Tibial nerve (tissue), 4 donors: ENCODE data around the gene KCNQ1. TPM values are rescaled to one million over a fixed set of nuclear protein-coding genes. Genes with fewer than 3 reads are reported as not detected.

Source experiments
- DNase-seq, 2 donors: peaks; one replicate each; pipeline ENCODE4 v3.0.0-alpha.2; 2019; ENCODE audit warnings: low spot score in 2 of 2
- H3K27ac ChIP-seq, 4 donors: fragments of 200-600 bp; sonication (generic) in 3 of 4; one replicate each; pipeline ENCODE4 v1.5.1; 2017 to 2019; ENCODE audit warnings: mild to moderate bottlenecking in 1 of 4
- H3K27me3 ChIP-seq, 2 donors: fragments of 200-600 bp; sonication (generic) in 1 of 2; one replicate each; pipeline versions ENCODE4 v1.5.1 to v1.6.0; 2017 to 2019
- H3K36me3 ChIP-seq, 3 donors: fragments of 200-600 bp; sonication (generic); one replicate each; pipeline ENCODE4 v1.5.1; 2018 to 2019
- H3K4me1 ChIP-seq, 4 donors: fragments of 200-600 bp; sonication (generic) in 3 of 4; one replicate each; pipeline ENCODE4 v1.5.1; 2017 to 2019
- H3K4me3 ChIP-seq, 4 donors: fragments of 200-600 bp; sonication (generic) in 3 of 4; one replicate each; pipeline ENCODE4 v1.5.1; 2017 to 2019; ENCODE audit warnings: mild to moderate bottlenecking in 1 of 4, moderate library complexity in 1 of 4
- H3K9me3 ChIP-seq, 4 donors: fragments of 200-600 bp; sonication (generic) in 3 of 4; one replicate each; pipeline ENCODE4 v1.5.1; 2017 to 2019
- CTCF ChIP-seq, 5 experiments: fragments of 200-600 bp in 3 of 5; fragments of 450-650 bp in 2 of 5; sonication (generic) in 3 of 5; IDR thresholded peaks; one replicate each; pipeline ENCODE4 v1.5.1; 2016 to 2019; ENCODE audit warnings: antibody characterized with exemption in 5 of 5, mild to moderate bottlenecking in 3 of 5, moderate library complexity in 2 of 5
- EP300 ChIP-seq, 2 donors: sonication (generic); formaldehyde crosslinking; IDR thresholded peaks; one replicate each; pipeline ENCODE4 v1.6.1; 2017; ENCODE audit warnings: antibody characterized with exemption in 2 of 2, mild to moderate bottlenecking in 1 of 2
- POLR2A ChIP-seq, 2 donors: fragments of 450-650 bp; IDR thresholded peaks; one replicate each; pipeline ENCODE4 v1.6.1; 2017; ENCODE audit warnings: antibody characterized with exemption in 2 of 2, mild to moderate bottlenecking in 2 of 2, moderate library complexity in 2 of 2
- WGBS, 2 donors: methylation state at CpG; one replicate each; pipeline ENCODE4 v1.1.5; 2018; 5-methylcytosine and 5-hydroxymethylcytosine counted together
- total RNA-seq, 4 donors: library from RNA; depleted of rRNA; stranded (reverse); fragments of >200 nt; gene quantifications; one replicate each; pipeline ENCODE4 v1.1.0, GENCODE V29; 2016

KCNQ1 gene
- total RNA-seq, 4 donors from 2014 or later: 3.5 to 11.4 (median 7.5) TPM

- Histone ChIP-seq H3K9me3 (peaks cover 0 to 5% (median 0%) of the 10 kb centered on the region in 4 donors), H3K27ac (no peak overlapping the region), H3K36me3 (no peaks in the 10 kb centered on the region), H3K4me1 (peaks cover 0 to 25% (median 5%) of the 10 kb centered on the region in 4 donors), H3K4me3 (no peak overlapping the region), H3K27me3 (no peaks in the 10 kb centered on the region)
- TF ChIP-seq EP300 (IDR thresholded peaks at IDR 0.05) (no peak), POLR2A (IDR thresholded peaks at IDR 0.05) (no peak), CTCF (IDR thresholded peaks at IDR 0.05) (no peak)
- DNase-seq: no peak
- WGBS, 2 donors: 100% methylated on average over 1 of the region's 1 CpG; no CpG with 5 or more reads in 1 of the 2 donors
Measured at GRCh38 chr11:2706321-2706720, 261.5 kb downstream of the KCNQ1 start.

GRCh38 chr11:2707736-2708135, 262.9 kb downstream of the KCNQ1 start:
- WGBS, 2 donors: 86 to 92% methylated on average over 4 to 7 of the region's 7 CpGs
- H3K4me1 ChIP-seq: peaks cover 0 to 21% (median 5%) of the 10 kb centered on the region in 4 donors
- no peak overlapping the region for H3K4me3 ChIP-seq
- H3K27me3 ChIP-seq: no peaks in the 10 kb centered on the region
- H3K36me3 ChIP-seq: no peaks in the 10 kb centered on the region
- TF ChIP-seq CTCF (IDR thresholded peaks at IDR 0.05) (no peak), EP300 (IDR thresholded peaks at IDR 0.05) (no peak), POLR2A (IDR thresholded peaks at IDR 0.05) (no peak)
- peaks cover 0 to 5% (median 0%) of the 10 kb centered on the region in 4 donors for H3K9me3 ChIP-seq
- H3K27ac ChIP-seq: peak overlapping the region in 1 of 4 donors; percentile 77
- no peak for DNase-seq

GRCh38 chr11:2708151-2708581, 263.4 kb downstream of the KCNQ1 start:
- H3K9me3 ChIP-seq: peaks cover 0 to 5% (median 0%) of the 10 kb centered on the region in 4 donors
- TF ChIP-seq POLR2A (IDR thresholded peaks at IDR 0.05): no peak
- TF ChIP-seq CTCF (IDR thresholded peaks at IDR 0.05): peak in 1 of 5 experiments; percentile 8
- WGBS, 2 donors: 38 to 50% methylated on average over 11 of the region's 11 CpGs
- DNase-seq: peak; percentile 57 to 63
- no peaks in the 10 kb centered on the region for H3K27me3 ChIP-seq
- peak overlapping the region in 3 of 4 donors; percentile 38 to 77 (median 50) for H3K27ac ChIP-seq
- H3K4me1 ChIP-seq: peaks cover 0 to 22% (median 5%) of the 10 kb centered on the region in 4 donors
- H3K36me3 ChIP-seq: no peaks in the 10 kb centered on the region
- peak overlapping the region in 1 of 4 donors; percentile 13 for H3K4me3 ChIP-seq

GRCh38 chr11:2708757-2709281, 264.0 kb downstream of the KCNQ1 start:
- H3K36me3 ChIP-seq: no peaks in the 10 kb centered on the region
- WGBS, 2 donors: 38 to 63% methylated on average over 14 of the region's 14 CpGs
- peaks cover 0 to 24% (median 5%) of the 10 kb centered on the region in 4 donors for H3K4me1 ChIP-seq
- H3K27me3 ChIP-seq: no peaks in the 10 kb centered on the region
- no peak for TF ChIP-seq POLR2A (IDR thresholded peaks at IDR 0.05)
- TF ChIP-seq EP300 (IDR thresholded peaks at IDR 0.05): peak in 1 of 2 donors; percentile 31
- TF ChIP-seq CTCF (IDR thresholded peaks at IDR 0.05): no peak
- H3K27ac ChIP-seq: peak overlapping the region in 3 of 4 donors; percentile 38 to 77 (median 50)
- DNase-seq: peak in 1 of 2 donors; percentile 48
- peak overlapping the region in 1 of 4 donors; percentile 13 for H3K4me3 ChIP-seq
- H3K9me3 ChIP-seq: peaks cover 0 to 5% (median 0%) of the 10 kb centered on the region in 4 donors

GRCh38 chr11:2709429-2709828, 264.6 kb downstream of the KCNQ1 start:
- H3K27me3 ChIP-seq: no peaks in the 10 kb centered on the region
- peak overlapping the region in 2 of 4 donors; percentile 44 to 77 for H3K27ac ChIP-seq
- peak overlapping the region in 1 of 4 donors; percentile 13 for H3K4me3 ChIP-seq
- no peak for TF ChIP-seq CTCF (IDR thresholded peaks at IDR 0.05)
- TF ChIP-seq EP300 (IDR thresholded peaks at IDR 0.05): peak in 1 of 2 donors; percentile 20
- DNase-seq: peak in 1 of 2 donors; percentile 37
- H3K36me3 ChIP-seq: no peaks in the 10 kb centered on the region
- 33 to 38% methylated on average over 8 of the region's 8 CpGs for WGBS, 2 donors
- peaks cover 0 to 5% (median 0%) of the 10 kb centered on the region in 4 donors for H3K9me3 ChIP-seq
- H3K4me1 ChIP-seq: peaks cover 0 to 23% (median 5%) of the 10 kb centered on the region in 4 donors
